Cardiac muscle cell (in vitro differentiated cells and primary cell): ENCODE data around the gene CDC23. TPM values are rescaled to one million over a fixed set of nuclear protein-coding genes. Genes with fewer than 3 reads are reported as not detected.
A peak's percentile ranks its signal among the peaks of the same experiment; 100 is the strongest.
"Not testable (repeated sequence)": the region's sequence is repeated elsewhere in the genome, so short reads cannot be mapped to it uniquely, and the experiment has no call there.

ENCODE experiments used
- DNase-seq, 2 donors: peaks; one replicate each; pipeline versions ENCODE4 v3.0.0 to v3.0.0-alpha.2; 2010 to 2017; ENCODE audit warnings: low read depth in 1 of 2, low spot score in 1 of 2
- H3K27ac ChIP-seq: fragments of 200-600 bp; sonication (generic); 2 replicates; pipeline ENCODE4 v1.5.1; 2016
- H3K27me3 ChIP-seq: fragments of 200-600 bp; sonication (generic); 2 replicates; pipeline ENCODE4 v1.6.0; 2016; ENCODE audit warnings: control low read depth
- H3K36me3 ChIP-seq: fragments of 200-600 bp; sonication (generic); 2 replicates; pipeline ENCODE4 v1.5.1; 2016; ENCODE audit warnings: control low read depth
- H3K4me1 ChIP-seq: fragments of 200-600 bp; sonication (generic); 2 replicates; pipeline ENCODE4 v1.8.1; 2017; ENCODE audit warnings: low read depth, mild to moderate bottlenecking, mixed run types
- H3K4me3 ChIP-seq: fragments of 200-600 bp; sonication (generic); 2 replicates; pipeline ENCODE4 v1.5.1; 2016; ENCODE audit warnings: mild to moderate bottlenecking
- H3K9me3 ChIP-seq: fragments of 200-600 bp; sonication (generic); 2 replicates; pipeline ENCODE4 v1.5.1; 2017; ENCODE audit warnings: low read depth, mild to moderate bottlenecking, control low read depth
- CTCF ChIP-seq: IDR thresholded peaks from 2 replicates; pipeline ENCODE4 v1.5.1; 2012; ENCODE audit warnings: low read depth, mild to moderate bottlenecking, low read length
- polyA plus RNA-seq: library from polyadenylated mRNA; unstranded; fragments of >200 nt; fragmentation: Nextera tagmentation; extraction: Ambion mirVana; gene quantifications from 2 replicates; pipeline ENCODE4 v1.2.1, GENCODE V29; 2016
- total RNA-seq: library from RNA; depleted of rRNA; stranded (reverse); fragments of >200 nt; gene quantifications from 2 replicates; pipeline ENCODE4 v1.2.3, GENCODE V29; 2016

Gene CDC23
- total and polyA plus RNA-seq, 2 experiments from 2014 or later, result 26.0 to 60.1 TPM

GRCh38 chr5:138210985-138211384 lies 2.1 kb downstream of the CDC23 start:
- H3K36me3 ChIP-seq, result peaks cover 8% of the 10 kb centered on the region
- H3K4me3 ChIP-seq, result no peak overlapping the region
- H3K27ac ChIP-seq, result no peak overlapping the region
- TF ChIP-seq CTCF, result no peak
- peaks cover 5% of the 10 kb centered on the region for H3K4me1 ChIP-seq
- no peaks in the 10 kb centered on the region for H3K27me3 ChIP-seq
- no peaks in the 10 kb centered on the region for H3K9me3 ChIP-seq
- no peak for DNase-seq

- DNase-seq, H3K9me3 ChIP-seq, H3K27me3 ChIP-seq, H3K4me1 ChIP-seq, H3K27ac ChIP-seq, H3K4me3 ChIP-seq: not testable (repeated sequence)
- peaks cover 53% of the 10 kb centered on the region for H3K36me3 ChIP-seq
Measured at GRCh38 chr5:138193859-138194258, 19.3 kb downstream of the CDC23 start.

- no peaks in the 10 kb centered on the region for H3K9me3 ChIP-seq
- H3K4me3 ChIP-seq, result no peak overlapping the region
- no peak overlapping the region for H3K27ac ChIP-seq
- no peak for TF ChIP-seq CTCF
- DNase-seq, result no peak
- no peaks in the 10 kb centered on the region for H3K4me1 ChIP-seq
- H3K36me3 ChIP-seq, result peaks cover 53% of the 10 kb centered on the region
- no peaks in the 10 kb centered on the region for H3K27me3 ChIP-seq
Measured at GRCh38 chr5:138192826-138193225, 20.3 kb downstream of the CDC23 start.

GRCh38 chr5:138188626-138189025 lies 24.5 kb downstream of the CDC23 start:
- Histone ChIP-seq H3K27me3 (no peaks in the 10 kb centered on the region), H3K4me1 (no peaks in the 10 kb centered on the region), H3K9me3 (no peaks in the 10 kb centered on the region), H3K4me3 (no peak overlapping the region), H3K36me3 (peaks cover 75% of the 10 kb centered on the region), H3K27ac (no peak overlapping the region)
- TF ChIP-seq CTCF, result no peak
- no peak for DNase-seq

GRCh38 chr5:138186002-138186447 lies 27.1 kb downstream of the CDC23 start:
- H3K4me1 ChIP-seq, result no peaks in the 10 kb centered on the region
- no peaks in the 10 kb centered on the region for H3K9me3 ChIP-seq
- DNase-seq, result no peak
- H3K36me3 ChIP-seq, result peaks cover 65% of the 10 kb centered on the region
- no peak overlapping the region for H3K4me3 ChIP-seq
- H3K27ac ChIP-seq, result peak overlapping the region; percentile 62
- H3K27me3 ChIP-seq, result no peaks in the 10 kb centered on the region
- no peak for TF ChIP-seq CTCF

GRCh38 chr5:138182808-138183207 lies 30.3 kb downstream of the CDC23 start:
- no peak for TF ChIP-seq CTCF
- peaks cover 41% of the 10 kb centered on the region for H3K36me3 ChIP-seq
- H3K27ac ChIP-seq, result no peak overlapping the region
- H3K9me3 ChIP-seq, result no peaks in the 10 kb centered on the region
- peaks cover 8% of the 10 kb centered on the region for H3K4me1 ChIP-seq
- H3K4me3 ChIP-seq, result no peak overlapping the region
- DNase-seq, result no peak
- H3K27me3 ChIP-seq, result no peaks in the 10 kb centered on the region
